A549 (cell line): ENCODE data around the gene CFL2.

Source experiments
- CBX2 ChIP-seq: fragments of 200-600 bp; sonication (generic); IDR thresholded peaks from 2 replicates; pipeline ENCODE4 v1.6.1; 2016; ENCODE audit warnings: low read depth, mild to moderate bottlenecking, borderline replicate concordance
- CHD2 ChIP-seq: fragments of 150-350 bp; IDR thresholded peaks from 2 replicates; pipeline ENCODE4 v1.6.1; 2014; ENCODE audit warnings: low read length; ENCODE audit not compliant: partially characterized antibody
- CTCF ChIP-seq: fragments of >200 bp; sonication (Bioruptor Twin); formaldehyde crosslinking; IDR thresholded peaks from 3 replicates; pipeline ENCODE4 v1.5.1; 2016
- ELK1 ChIP-seq: fragments of 150-350 bp; IDR thresholded peaks from 2 replicates; pipeline ENCODE4 v1.6.1; 2014; ENCODE audit warnings: low read depth, mild to moderate bottlenecking, low read length
- EP300 ChIP-seq, 2 experiments: fragments of >200 bp; sonication (Bioruptor Twin); formaldehyde crosslinking; IDR thresholded peaks; 2 replicates in 1 of 2; 3 replicates in 1 of 2; pipeline ENCODE4 v1.6.1; 2016 to 2017
- MAFK ChIP-seq: fragments of 450-650 bp; IDR thresholded peaks from 2 replicates; pipeline ENCODE4 v1.6.1; 2014; ENCODE audit not compliant: partially characterized antibody
- POLR2A ChIP-seq: IDR thresholded peaks from 2 replicates; pipeline ENCODE4 v1.6.1; 2012; ENCODE audit warnings: mild to moderate bottlenecking, low read length
- REST ChIP-seq: fragments of 200-600 bp; sonication (generic); IDR thresholded peaks from 2 replicates; pipeline ENCODE4 v1.6.1; 2016; ENCODE audit warnings: antibody characterized with exemption, mild to moderate bottlenecking, moderate library complexity
- RFX5 ChIP-seq: fragments of 450-650 bp; IDR thresholded peaks from 2 replicates; pipeline ENCODE4 v1.7.1; 2014; ENCODE audit warnings: antibody characterized with exemption, mild to moderate bottlenecking, moderate library complexity
- SMC3 ChIP-seq: fragments of >200 bp; sonication (Bioruptor Twin); formaldehyde crosslinking; IDR thresholded peaks from 3 replicates; pipeline ENCODE4 v1.6.1; 2018; ENCODE audit warnings: inconsistent platforms
- SREBF2 ChIP-seq: fragments of 450-650 bp; IDR thresholded peaks from 2 replicates; pipeline ENCODE4 v1.6.1; 2014; ENCODE audit warnings: mild to moderate bottlenecking, moderate library complexity
- ZFP36 ChIP-seq: fragments of 450-650 bp; IDR thresholded peaks from 2 replicates; pipeline ENCODE4 v1.6.1; 2014; ENCODE audit warnings: borderline replicate concordance; ENCODE audit not compliant: partially characterized antibody

DNA sequence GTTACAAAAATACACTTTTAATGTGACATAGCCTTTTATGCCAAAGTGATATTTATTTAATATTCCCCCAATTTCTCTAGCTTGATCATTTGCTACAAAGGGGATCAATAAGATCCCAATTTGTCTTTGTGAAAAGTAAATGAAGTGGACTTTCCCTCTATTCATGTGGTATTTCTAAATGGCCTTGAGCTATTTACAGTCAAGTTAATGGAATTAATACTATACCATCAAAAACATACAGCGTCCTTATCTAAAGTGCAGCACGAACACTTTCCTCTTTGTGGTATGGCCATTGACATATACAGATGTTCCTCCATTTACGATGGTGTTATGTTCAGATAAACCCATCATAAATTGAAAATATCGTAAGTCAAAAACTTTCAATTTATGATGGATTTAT lies 23.2 kb downstream of the CFL2 start:
- no peak for TF ChIP-seq EP300 (IDR thresholded peaks at IDR 0.05)
- TF ChIP-seq SREBF2: no peak
- TF ChIP-seq REST: no peak
- TF ChIP-seq CTCF: no peak
- no peak for TF ChIP-seq RFX5
- TF ChIP-seq MAFK: no peak
- no peak for TF ChIP-seq ELK1
- no peak for TF ChIP-seq SMC3
- no peak for TF ChIP-seq ZFP36
- TF ChIP-seq CHD2: no peak
- no peak for TF ChIP-seq POLR2A
- TF ChIP-seq CBX2: no peak
